NCI-H1930 (cell line): Measurements from ENCODE around the gene CGRRF1.

Experiments used
- DNase-seq, 2 experiments: peaks; one replicate each; lab custom pipeline; 2025; lab: John Stamatoyannopoulos, UW

Gene CGRRF1

GRCh38 chr14:54548491-54548890 is 38.8 kb downstream of the CGRRF1 start:
- no peak for DNase-seq

- no peak for DNase-seq
Observed at GRCh38 chr14:54549862-54550261, 40.2 kb downstream of the CGRRF1 start.

- DNase-seq: no peak
Observed at GRCh38 chr14:54550514-54550913, 40.8 kb downstream of the CGRRF1 start.

DNA sequence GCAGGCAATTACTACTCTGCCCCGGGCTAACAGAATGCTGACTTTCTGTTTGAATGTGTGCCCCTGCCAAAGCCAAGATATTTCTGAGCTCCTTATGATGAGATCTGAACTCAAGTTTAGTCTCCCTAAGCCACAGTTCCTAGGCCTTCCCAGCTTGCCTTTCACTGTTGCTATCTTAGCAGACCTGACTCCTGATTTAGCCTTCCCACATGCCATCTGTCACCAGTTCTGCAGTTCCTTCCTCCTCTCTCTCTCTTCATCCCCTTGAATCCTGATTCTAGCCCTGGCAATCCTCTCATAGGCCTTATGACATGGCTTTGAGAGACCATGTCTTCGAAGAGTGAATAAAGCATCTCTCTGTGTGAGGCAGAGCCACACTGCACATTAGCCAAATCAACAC is 44.7 kb downstream of the CGRRF1 start:
- DNase-seq: no peak

DNA sequence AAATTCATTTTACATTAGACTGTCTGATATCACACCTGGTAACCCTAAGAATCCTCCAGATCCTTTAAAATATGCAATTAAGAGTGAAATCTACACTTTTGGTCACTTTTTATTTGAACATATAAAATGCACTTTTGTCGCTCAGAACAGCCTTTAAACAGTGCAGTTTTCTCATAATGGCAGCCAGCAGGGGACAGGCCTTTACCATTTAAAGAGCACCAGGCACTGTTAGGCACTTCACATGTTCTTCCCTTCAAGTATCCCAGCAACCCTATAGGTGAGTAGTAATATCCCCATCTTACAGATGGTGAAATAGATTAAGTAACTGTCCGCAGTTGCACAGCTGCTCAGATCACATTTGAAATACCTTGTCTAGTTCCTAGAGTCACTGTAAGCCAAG is 45.9 kb downstream of the CGRRF1 start:
- no peak for DNase-seq

DNA sequence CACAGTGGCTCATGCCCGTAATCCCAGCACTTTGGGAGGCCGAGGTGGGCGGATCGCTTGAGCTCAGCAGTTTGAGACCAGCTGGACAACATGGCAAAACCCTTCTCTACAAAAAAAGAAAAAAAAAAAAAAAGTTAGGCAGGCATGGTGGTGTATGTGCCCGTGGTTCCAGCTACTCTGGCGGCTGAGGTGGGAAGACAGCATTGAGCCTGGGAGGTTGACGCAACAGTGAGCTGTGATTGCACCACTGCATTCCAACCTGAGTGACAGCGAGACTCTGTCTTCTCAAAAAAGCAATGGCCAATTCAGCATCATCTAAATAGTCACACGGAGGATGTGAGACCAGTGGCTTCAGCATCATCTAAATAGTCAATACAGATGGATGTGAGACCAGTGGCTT is 46.8 kb downstream of the CGRRF1 start:
- DNase-seq: peak in 1 of 2 experiments; percentile 7

GRCh38 chr14:54562334-54562733 is 52.6 kb downstream of the CGRRF1 start:
- DNase-seq: peak in 1 of 2 experiments; percentile 25

GRCh38 chr14:54564071-54564867 is 54.6 kb downstream of the CGRRF1 start:
- no peak for DNase-seq

GRCh38 chr14:54564868-54565784 is 55.4 kb downstream of the CGRRF1 start:
- DNase-seq: peak; percentile 77 to 83

DNA sequence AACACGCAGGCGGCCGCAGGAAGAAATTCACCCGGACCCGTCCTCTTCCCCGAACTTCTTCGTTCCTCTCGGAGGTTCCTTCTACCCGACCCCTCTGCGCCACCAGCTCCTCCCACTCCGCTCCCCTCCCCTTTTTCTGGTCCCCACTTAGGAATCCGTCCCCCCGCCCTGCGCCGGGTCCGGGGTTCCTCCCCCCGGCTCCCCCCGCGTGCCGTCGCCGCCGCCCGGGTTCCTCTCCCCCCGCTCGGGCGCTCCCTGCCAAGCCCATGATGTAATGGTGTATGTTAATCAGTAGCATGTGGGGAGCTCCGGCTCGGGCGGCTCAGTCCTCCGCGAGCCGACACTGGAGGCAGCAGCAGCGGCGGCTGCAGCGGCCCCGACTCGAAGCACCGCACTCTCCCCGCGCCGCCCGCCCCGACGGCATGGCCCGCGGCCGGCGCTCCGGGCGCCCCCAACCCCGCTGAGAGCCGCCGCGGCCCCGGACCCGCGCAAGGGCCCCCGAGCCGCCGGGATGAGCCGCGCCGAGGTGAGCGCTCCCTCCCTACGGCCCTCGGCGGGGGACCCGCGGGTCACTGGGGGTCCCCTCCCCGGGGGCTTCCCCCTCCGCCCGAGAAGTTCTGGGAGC is 56.2 kb downstream of the CGRRF1 start:
- peak; percentile 34 to 72 for DNase-seq

- peak; percentile 44 to 68 for DNase-seq
Observed at GRCh38 chr14:54566410-54567223, 56.9 kb downstream of the CGRRF1 start, which contains the start of gene SAMD4A. Gene SAMD4A (plus strand): TSS chr14:54567128. CDS start chr14:54567917, 789 bp downstream.

DNA sequence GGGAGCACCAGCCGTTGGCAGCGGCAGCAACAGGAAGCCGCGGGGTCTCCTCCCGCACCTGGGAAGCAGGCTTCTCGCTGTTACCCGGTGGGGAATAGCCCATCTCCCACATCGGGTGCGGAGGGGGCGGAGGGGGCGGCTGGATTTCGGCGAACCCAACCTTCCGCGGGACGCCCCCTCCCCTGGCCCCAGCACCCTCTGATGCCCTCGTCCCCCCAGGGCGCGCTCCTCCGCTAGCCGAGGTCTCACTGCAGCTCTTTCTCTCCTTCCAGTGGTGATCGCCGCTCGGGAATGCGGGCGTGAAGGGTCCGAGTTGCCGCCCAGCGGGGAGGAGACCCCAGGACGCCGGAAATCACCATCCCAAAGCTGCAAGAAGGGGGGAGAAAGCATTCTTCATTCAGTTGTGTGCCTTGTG is 57.5 kb downstream of the CGRRF1 start:
- peak in 1 of 2 experiments; percentile 15 for DNase-seq

GRCh38 chr14:54567639-54568561 is 58.2 kb downstream of the CGRRF1 start:
- peak in 1 of 2 experiments; percentile 14 for DNase-seq

DNA sequence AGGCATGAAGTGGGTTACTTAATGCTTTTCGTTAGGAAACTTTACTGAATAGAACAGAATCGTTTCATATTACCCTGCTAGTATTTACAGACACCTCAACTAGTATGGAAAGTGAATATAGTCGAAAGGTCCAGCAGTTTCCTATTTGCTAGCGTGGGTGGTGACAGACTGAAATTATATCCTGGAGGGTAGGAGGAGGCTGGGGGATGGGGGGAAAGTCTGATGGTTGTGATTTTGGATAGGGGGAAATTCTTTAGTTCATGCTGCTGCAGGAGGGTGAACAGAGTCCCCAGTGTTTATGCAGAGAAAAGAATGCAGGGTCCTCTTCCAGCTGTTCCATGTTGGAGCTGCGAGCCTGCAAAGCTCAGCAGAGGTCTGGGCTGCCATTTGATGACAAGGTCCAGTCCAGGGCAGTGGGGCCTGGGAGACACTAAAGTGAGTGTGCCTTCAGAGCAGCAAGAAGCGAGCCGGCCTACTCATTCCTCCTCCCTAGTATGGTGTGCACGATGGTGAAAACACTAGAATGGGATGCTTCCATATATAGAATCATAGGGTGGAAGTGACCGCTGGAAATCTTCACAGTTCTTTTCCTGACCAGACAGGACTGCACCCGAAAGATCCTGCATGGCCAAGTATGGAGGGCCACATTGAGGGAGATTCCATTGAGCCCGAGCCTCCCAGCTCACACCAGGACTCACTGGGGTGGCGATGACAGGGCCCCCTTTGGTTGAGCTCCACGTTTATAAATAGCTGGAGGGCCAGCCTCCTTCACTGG is 59.3 kb downstream of the CGRRF1 start:
- DNase-seq: no peak

DNA sequence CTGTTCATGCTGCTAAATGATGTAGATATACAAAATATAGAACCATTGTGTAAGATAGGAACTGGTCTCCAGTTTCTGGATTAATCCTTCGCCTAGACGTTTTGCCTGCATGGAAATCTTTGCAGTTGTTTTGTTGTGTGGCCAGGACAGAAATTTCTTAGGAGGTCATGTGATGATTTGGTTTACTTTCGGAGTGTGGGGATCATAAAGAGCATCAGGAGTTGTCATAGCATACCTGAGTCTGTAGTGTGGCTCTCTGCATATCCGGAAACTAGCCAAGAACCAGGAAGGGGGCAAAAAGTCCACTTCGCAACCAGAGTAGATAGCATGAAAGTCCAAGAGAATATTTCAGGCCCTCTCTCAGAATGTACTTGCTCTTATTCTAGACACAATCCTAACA is 60.3 kb downstream of the CGRRF1 start:
- DNase-seq: no peak

- DNase-seq: no peak
Observed at GRCh38 chr14:54570631-54571415, 61.1 kb downstream of the CGRRF1 start.

GRCh38 chr14:54572316-54572715 is 62.6 kb downstream of the CGRRF1 start:
- peak; percentile 28 to 53 for DNase-seq

DNA sequence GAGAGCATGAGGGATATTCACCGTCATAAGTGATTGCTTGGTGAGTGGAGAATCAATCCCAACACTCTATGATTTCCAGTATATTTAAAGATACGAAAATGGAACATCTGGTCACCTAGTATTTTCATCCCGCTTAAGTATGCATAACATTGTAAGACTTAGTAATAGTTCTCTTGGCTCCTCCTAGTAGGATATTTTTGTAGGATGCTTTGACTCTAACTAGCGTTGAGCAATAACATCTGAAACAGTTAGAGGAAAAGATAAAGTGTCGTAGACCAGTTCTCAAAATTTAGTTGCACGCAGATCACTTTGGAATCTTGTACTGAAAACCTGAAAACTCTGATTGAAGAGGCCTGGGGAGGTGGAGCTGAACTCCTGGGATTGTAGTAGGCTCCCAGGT is 64.8 kb downstream of the CGRRF1 start:
- no peak for DNase-seq

DNA sequence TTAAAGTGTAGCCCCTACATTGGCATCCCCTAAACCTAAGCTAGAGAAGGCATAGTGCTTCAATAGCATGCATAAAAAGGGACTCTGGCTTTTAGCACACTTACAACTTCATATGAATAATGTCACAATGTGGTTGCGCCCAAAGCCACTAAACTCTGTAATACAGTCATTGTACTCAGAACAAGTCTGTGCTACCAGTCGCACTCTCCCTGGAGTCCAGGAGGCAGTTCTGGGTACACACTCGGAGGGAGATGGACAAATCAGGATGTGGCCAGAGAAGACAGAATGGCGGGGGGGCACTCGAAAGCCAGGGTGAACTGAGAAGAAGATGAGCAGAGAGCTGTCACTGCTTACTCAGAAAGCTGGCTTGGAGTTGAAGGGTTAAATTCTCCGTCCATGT is 67.8 kb downstream of the CGRRF1 start:
- DNase-seq: no peak
